H9 (cell line): ENCODE data around the gene ATXN7. TPM values are rescaled to one million over a fixed set of nuclear protein-coding genes. Genes with fewer than 3 reads are reported as not detected.

Source experiments
- DNase-seq: peaks from one replicate; pipeline ENCODE4 v3.0.0-alpha.2; 2017
- H2AFZ ChIP-seq: one replicate; pipeline ENCODE4 v1.6.1; 2013; ENCODE audit warnings: mild to moderate bottlenecking, low read length, control low read depth, moderate library complexity
- H2AK5ac ChIP-seq: 2 replicates; pipeline ENCODE4 v1.6.1; 2013; ENCODE audit warnings: low read length, control low read depth, mixed read lengths; ENCODE audit not compliant: insufficient read length
- H2BK120ac ChIP-seq: one replicate; pipeline ENCODE4 v1.6.1; 2013; ENCODE audit warnings: low read depth, mild to moderate bottlenecking, low read length, control low read depth, inconsistent platforms; ENCODE audit not compliant: poor library complexity, severe bottlenecking
- H2BK12ac ChIP-seq: 2 replicates; pipeline ENCODE4 v1.6.1; 2013; ENCODE audit warnings: low read length, control low read depth, mixed read lengths, low read depth; ENCODE audit not compliant: insufficient read length
- H2BK15ac ChIP-seq: 2 replicates; pipeline ENCODE4 v1.6.1; 2013; ENCODE audit warnings: low read depth, low read length, control low read depth
- H2BK20ac ChIP-seq: one replicate; pipeline ENCODE4 v1.6.1; 2013; ENCODE audit warnings: low read depth, mild to moderate bottlenecking, low read length, control low read depth, inconsistent platforms; ENCODE audit not compliant: poor library complexity, severe bottlenecking
- H2BK5ac ChIP-seq: 2 replicates; pipeline ENCODE4 v1.6.1; 2013; ENCODE audit warnings: low read length, control low read depth, mixed read lengths; ENCODE audit not compliant: insufficient read length
- H3K14ac ChIP-seq: 2 replicates; pipeline ENCODE4 v1.6.1; 2013; ENCODE audit warnings: low read length, control low read depth; ENCODE audit not compliant: insufficient read depth
- H3K18ac ChIP-seq: 2 replicates; pipeline ENCODE4 v1.6.1; 2013; ENCODE audit warnings: low read depth, mild to moderate bottlenecking, mixed read lengths, low read length, control low read depth; ENCODE audit not compliant: insufficient read length
- H3K23ac ChIP-seq: 2 replicates; pipeline ENCODE4 v1.6.1; 2013; ENCODE audit warnings: low read length, control low read depth, mixed read lengths, low read depth; ENCODE audit not compliant: insufficient read length
- H3K23me2 ChIP-seq: 2 replicates; pipeline ENCODE4 v1.6.1; 2013; ENCODE audit warnings: low read depth, mild to moderate bottlenecking, mixed read lengths, low read length, control low read depth; ENCODE audit not compliant: insufficient read length, poor library complexity, severe bottlenecking
- H3K27ac ChIP-seq: 2 replicates; pipeline ENCODE4 v1.5.1; 2013; ENCODE audit warnings: low read length, control low read depth, mixed read lengths, low read depth; ENCODE audit not compliant: insufficient read length
- H3K27me3 ChIP-seq: 2 replicates; pipeline ENCODE4 v1.6.1; 2013; ENCODE audit warnings: low read length, control low read depth, inconsistent platforms; ENCODE audit not compliant: insufficient read depth
- H3K4ac ChIP-seq: 2 replicates; pipeline ENCODE4 v1.6.1; 2013; ENCODE audit warnings: low read depth, mild to moderate bottlenecking, control low read depth, inconsistent platforms, low read length, moderate library complexity
- H3K4me1 ChIP-seq: 2 replicates; pipeline ENCODE4 v1.6.1; 2013; ENCODE audit warnings: low read length, control low read depth, inconsistent platforms; ENCODE audit not compliant: insufficient read depth
- H3K4me2 ChIP-seq: 2 replicates; pipeline ENCODE4 v1.6.1; 2013; ENCODE audit warnings: low read length, control low read depth, mixed read lengths; ENCODE audit not compliant: insufficient read length, insufficient read depth
- H3K56ac ChIP-seq: 2 replicates; pipeline ENCODE4 v1.6.1; 2013; ENCODE audit warnings: low read depth, mild to moderate bottlenecking, mixed read lengths, low read length, control low read depth; ENCODE audit not compliant: insufficient read length
- H3K79me1 ChIP-seq: 2 replicates; pipeline ENCODE4 v1.6.1; 2013; ENCODE audit warnings: low read depth, mild to moderate bottlenecking, moderate library complexity, low read length, control low read depth, inconsistent platforms; ENCODE audit not compliant: insufficient read depth, poor library complexity, severe bottlenecking
- H3K79me2 ChIP-seq: 2 replicates; pipeline ENCODE4 v1.6.1; 2013; ENCODE audit warnings: low read length, control low read depth, inconsistent platforms; ENCODE audit not compliant: insufficient read depth
- H3K9ac ChIP-seq: 2 replicates; pipeline ENCODE4 v1.6.1; 2013; ENCODE audit warnings: low read length, control low read depth, mixed read lengths; ENCODE audit not compliant: insufficient read length; ENCODE audit errors: extremely low read depth
- H3K9me3 ChIP-seq: one replicate; pipeline ENCODE4 v1.6.1; 2013; ENCODE audit warnings: low read depth, low read length, inconsistent platforms; ENCODE audit not compliant: control insufficient read depth
- H3T11ph ChIP-seq: one replicate; pipeline ENCODE4 v1.6.1; 2013; ENCODE audit warnings: mild to moderate bottlenecking, low read length, control low read depth, inconsistent platforms
- H4K20me1 ChIP-seq: one replicate; pipeline ENCODE4 v1.6.1; 2013; ENCODE audit not compliant: control insufficient read depth, insufficient read length, insufficient read depth
- H4K5ac ChIP-seq: 2 replicates; pipeline ENCODE4 v1.6.1; 2013; ENCODE audit warnings: low read depth, mild to moderate bottlenecking, mixed read lengths, low read length, control low read depth; ENCODE audit not compliant: insufficient read length
- H4K8ac ChIP-seq: replicated peaks from 2 replicates; pipeline ENCODE4 v1.6.1; 2013; ENCODE audit warnings: low read length, control low read depth, mixed read lengths, low read depth; ENCODE audit not compliant: insufficient read length
- H4K91ac ChIP-seq: 2 replicates; pipeline ENCODE4 v1.6.1; 2013; ENCODE audit warnings: low read depth, mild to moderate bottlenecking, moderate library complexity, mixed read lengths, low read length, control low read depth; ENCODE audit not compliant: insufficient read length
- H3K27ac Mint-ChIP-seq, 3 experiments: 2 replicates in 2 of 3; 3 replicates in 1 of 3; pipeline ENCODE4 v1.8.0; 2020 to 2021; ENCODE audit warnings: mixed read lengths in 3 of 3, mild to moderate bottlenecking in 1 of 3, moderate library complexity in 1 of 3
- H3K27me3 Mint-ChIP-seq: 2 replicates; pipeline ENCODE4 v1.8.0; 2021; ENCODE audit warnings: low read depth, mild to moderate bottlenecking, moderate library complexity, mixed read lengths
- H3K36me3 Mint-ChIP-seq, 3 experiments: 2 replicates in 2 of 3; 3 replicates in 1 of 3; pipeline ENCODE4 v1.8.0; 2020 to 2021; ENCODE audit warnings: low read depth in 3 of 3, mixed read lengths in 3 of 3; ENCODE audit not compliant: insufficient read depth in 1 of 3
- H3K4me1 Mint-ChIP-seq, 2 experiments: 2 replicates each; pipeline ENCODE4 v1.8.0; 2020; ENCODE audit warnings: mixed read lengths in 2 of 2
- H3K4me3 Mint-ChIP-seq, 2 experiments: 2 replicates in 1 of 2; 3 replicates in 1 of 2; pipeline ENCODE4 v1.8.0; 2020 to 2021; ENCODE audit warnings: mild to moderate bottlenecking in 2 of 2, mixed read lengths in 2 of 2, moderate library complexity in 1 of 2
- H3K9me3 Mint-ChIP-seq, 2 experiments: 2 replicates in 1 of 2; 3 replicates in 1 of 2; pipeline ENCODE4 v1.8.0; 2020; ENCODE audit warnings: mild to moderate bottlenecking in 2 of 2, mixed read lengths in 2 of 2, moderate library complexity in 1 of 2
- WGBS: extraction: QIAGEN DNeasy Blood & Tissue Kit; methylation state at CpG from one replicate; pipeline ENCODE4 v1.1.7; 2013; ENCODE audit warnings: missing lambda C conversion rate, low lambda C conversion rate, mixed read lengths; ENCODE audit not compliant: insufficient read length; ENCODE audit errors: extremely low coverage; 5-methylcytosine and 5-hydroxymethylcytosine counted together
- total RNA-seq: library from RNA; stranded (reverse); gene quantifications from 2 replicates; pipeline ENCODE4 v1.2.1, GENCODE V29; 2021
- TF ChIP-seq, protein P1 (sequence below): fragments of 200-600 bp; sonication (generic); conservative IDR thresholded peaks from 3 replicates; pipeline ENCODE4 v1.8.0; 2021; ENCODE audit warnings: antibody characterized with exemption, mild to moderate bottlenecking

The ATXN7 gene
- total RNA-seq, 1 experiment from 2014 or later = 21.5 TPM

DNA sequence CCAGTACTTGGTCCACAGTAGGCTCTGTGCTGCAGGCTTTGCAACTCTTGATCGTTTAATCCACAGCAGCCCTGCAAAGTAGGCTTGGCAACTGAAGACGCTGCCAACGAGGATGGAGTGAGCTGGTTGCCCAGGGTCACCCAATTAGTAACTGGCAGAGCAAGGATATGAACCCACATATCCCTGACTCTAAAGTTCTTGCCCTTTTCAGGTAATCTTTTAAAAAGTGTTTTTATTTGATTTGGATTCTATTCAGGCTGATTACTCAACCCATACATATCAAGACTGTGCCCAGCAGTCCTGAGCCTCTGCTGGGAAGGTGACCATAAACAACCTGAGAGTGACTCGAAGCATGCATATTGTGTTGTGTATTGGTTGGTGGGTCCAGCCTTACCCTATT, 109.3 kb downstream of the ATXN7 start:
- no peak overlapping the region for H4K8ac ChIP-seq
- no peak overlapping the region for H3K27ac ChIP-seq
- no peak overlapping the region for H2BK120ac ChIP-seq
- no peak overlapping the region for H2BK5ac ChIP-seq
- H3K23me2 ChIP-seq = no peaks in the 10 kb centered on the region
- WGBS = no CpG with 5 or more reads among the region's 4 CpGs
- no peak overlapping the region for H4K5ac ChIP-seq
- no peak overlapping the region for H3K9ac ChIP-seq
- H3K9me3 Mint-ChIP-seq = no peaks in the 10 kb centered on the region
- no peak overlapping the region for H2BK15ac ChIP-seq
- DNase-seq = no peak
- peaks cover 2% of the 10 kb centered on the region for H3K79me1 ChIP-seq
- no peak overlapping the region for H4K91ac ChIP-seq
- H3K4me1 ChIP-seq = peaks cover 13% of the 10 kb centered on the region
- no peak overlapping the region for H3K27ac Mint-ChIP-seq
- no peaks in the 10 kb centered on the region for H3K27me3 ChIP-seq
- peaks cover 49 to 60% of the 10 kb centered on the region in 2 experiments for H3K4me1 Mint-ChIP-seq
- H3K23ac ChIP-seq = no peak overlapping the region
- no peak overlapping the region for H3K56ac ChIP-seq
- no peak overlapping the region for H3K4me2 ChIP-seq
- H3K9me3 ChIP-seq = no peaks in the 10 kb centered on the region
- H3K14ac ChIP-seq = no peak overlapping the region; the same call in 1 of the 2 replicates
- no peak overlapping the region for H2BK12ac ChIP-seq
- H2BK20ac ChIP-seq = no peak overlapping the region
- no peaks in the 10 kb centered on the region for H3K27me3 Mint-ChIP-seq
- H3T11ph ChIP-seq = no peak overlapping the region
- H2AFZ ChIP-seq = no peak overlapping the region
- TF ChIP-seq, protein P1, sequence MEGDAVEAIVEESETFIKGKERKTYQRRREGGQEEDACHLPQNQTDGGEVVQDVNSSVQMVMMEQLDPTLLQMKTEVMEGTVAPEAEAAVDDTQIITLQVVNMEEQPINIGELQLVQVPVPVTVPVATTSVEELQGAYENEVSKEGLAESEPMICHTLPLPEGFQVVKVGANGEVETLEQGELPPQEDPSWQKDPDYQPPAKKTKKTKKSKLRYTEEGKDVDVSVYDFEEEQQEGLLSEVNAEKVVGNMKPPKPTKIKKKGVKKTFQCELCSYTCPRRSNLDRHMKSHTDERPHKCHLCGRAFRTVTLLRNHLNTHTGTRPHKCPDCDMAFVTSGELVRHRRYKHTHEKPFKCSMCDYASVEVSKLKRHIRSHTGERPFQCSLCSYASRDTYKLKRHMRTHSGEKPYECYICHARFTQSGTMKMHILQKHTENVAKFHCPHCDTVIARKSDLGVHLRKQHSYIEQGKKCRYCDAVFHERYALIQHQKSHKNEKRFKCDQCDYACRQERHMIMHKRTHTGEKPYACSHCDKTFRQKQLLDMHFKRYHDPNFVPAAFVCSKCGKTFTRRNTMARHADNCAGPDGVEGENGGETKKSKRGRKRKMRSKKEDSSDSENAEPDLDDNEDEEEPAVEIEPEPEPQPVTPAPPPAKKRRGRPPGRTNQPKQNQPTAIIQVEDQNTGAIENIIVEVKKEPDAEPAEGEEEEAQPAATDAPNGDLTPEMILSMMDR = no peak
- no peak overlapping the region for H3K18ac ChIP-seq
- H3K4ac ChIP-seq = no peak overlapping the region
- H4K20me1 ChIP-seq = no peaks in the 10 kb centered on the region
- peaks cover 0 to 2% (median 0%) of the 10 kb centered on the region in 3 experiments; a peak in 1 of 7 replicates for H3K36me3 Mint-ChIP-seq
- H3K79me2 ChIP-seq = no peaks in the 10 kb centered on the region
- no peak overlapping the region for H3K4me3 Mint-ChIP-seq
- H2AK5ac ChIP-seq = no peak overlapping the region
